Measurements from ENCODE around the gene G6PC1.
"Not testable (repeated sequence)": the region's sequence is repeated elsewhere in the genome, so short reads cannot be mapped to it uniquely, and the experiment has no call there.

Gene G6PC1

DNA sequence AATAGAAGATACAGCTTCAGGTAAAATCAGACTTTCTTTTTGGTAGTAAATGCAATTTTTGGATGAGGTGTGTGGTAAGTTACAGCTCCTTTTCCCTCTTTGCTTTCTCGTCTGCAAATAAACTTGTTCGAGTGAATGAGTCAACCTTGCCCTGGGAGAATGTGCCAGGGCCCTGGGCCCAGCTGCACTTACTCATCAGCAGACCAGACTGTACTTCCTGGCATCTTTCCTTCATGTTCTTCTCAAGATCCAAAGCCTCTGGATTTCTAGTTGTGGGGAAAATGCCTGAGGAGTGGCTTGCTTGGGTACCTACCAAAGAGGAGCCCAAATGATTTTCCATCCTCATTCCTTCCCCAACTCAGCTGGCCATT lies 5.4 kb upstream of the G6PC1 start:
- no peaks in the 10 kb centered on the region for H3K36me3 Mint-ChIP-seq (ENCODE audit: low read depth)
- no peak overlapping the region for H3K27ac Mint-ChIP-seq
- H3K4me1 Mint-ChIP-seq = peaks cover 26% of the 10 kb centered on the region
- no peak overlapping the region for H3K4me3 Mint-ChIP-seq
- H3K9me3 Mint-ChIP-seq = no peaks in the 10 kb centered on the region
- no peak for DNase-seq
- H3K27me3 Mint-ChIP-seq (ENCODE audit: low read depth, poor library complexity) = peaks cover 14% of the 10 kb centered on the region
- TF ChIP-seq, protein P1, sequence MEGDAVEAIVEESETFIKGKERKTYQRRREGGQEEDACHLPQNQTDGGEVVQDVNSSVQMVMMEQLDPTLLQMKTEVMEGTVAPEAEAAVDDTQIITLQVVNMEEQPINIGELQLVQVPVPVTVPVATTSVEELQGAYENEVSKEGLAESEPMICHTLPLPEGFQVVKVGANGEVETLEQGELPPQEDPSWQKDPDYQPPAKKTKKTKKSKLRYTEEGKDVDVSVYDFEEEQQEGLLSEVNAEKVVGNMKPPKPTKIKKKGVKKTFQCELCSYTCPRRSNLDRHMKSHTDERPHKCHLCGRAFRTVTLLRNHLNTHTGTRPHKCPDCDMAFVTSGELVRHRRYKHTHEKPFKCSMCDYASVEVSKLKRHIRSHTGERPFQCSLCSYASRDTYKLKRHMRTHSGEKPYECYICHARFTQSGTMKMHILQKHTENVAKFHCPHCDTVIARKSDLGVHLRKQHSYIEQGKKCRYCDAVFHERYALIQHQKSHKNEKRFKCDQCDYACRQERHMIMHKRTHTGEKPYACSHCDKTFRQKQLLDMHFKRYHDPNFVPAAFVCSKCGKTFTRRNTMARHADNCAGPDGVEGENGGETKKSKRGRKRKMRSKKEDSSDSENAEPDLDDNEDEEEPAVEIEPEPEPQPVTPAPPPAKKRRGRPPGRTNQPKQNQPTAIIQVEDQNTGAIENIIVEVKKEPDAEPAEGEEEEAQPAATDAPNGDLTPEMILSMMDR (IDR thresholded peaks at IDR 0.05) = no peak

DNA sequence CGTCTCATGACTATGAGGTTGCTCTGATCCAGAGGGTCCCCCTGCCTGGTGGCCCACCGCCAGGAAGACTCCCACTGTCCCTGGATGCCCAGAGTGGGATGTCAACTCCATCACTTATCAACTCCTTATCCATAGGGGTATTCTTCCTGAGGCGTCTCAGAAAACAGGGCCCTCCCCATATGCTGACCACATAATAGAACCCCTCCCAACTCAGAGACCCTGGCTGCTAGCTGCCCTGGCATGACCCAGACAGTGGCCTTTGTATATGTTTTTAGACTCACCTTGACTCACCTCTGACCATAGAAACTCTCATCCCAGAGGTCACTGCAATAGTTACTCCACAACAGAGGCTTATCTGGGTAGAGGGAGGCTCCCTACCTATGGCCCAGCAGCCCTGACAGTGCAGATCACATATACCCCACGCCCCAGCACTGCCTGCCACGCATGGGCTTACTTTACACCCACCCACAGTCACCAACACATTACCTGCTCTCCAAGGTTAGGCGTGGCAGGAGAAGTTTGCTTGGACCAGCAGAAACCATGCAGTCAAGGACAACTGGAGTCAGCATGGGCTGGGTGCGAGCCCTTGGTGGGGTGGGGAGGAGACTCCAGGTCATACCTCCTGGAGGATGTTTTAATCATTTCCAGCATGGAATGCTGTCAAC lies 2.3 kb upstream of the G6PC1 start:
- Mint-ChIP-seq H3K27ac (no peak overlapping the region), H3K36me3 (ENCODE audit: low read depth) (no peaks in the 10 kb centered on the region), H3K9me3 (no peaks in the 10 kb centered on the region), H3K4me1 (peaks cover 6% of the 10 kb centered on the region), H3K27me3 (ENCODE audit: low read depth, poor library complexity) (peaks cover 28% of the 10 kb centered on the region), H3K4me3 (no peak overlapping the region)
- TF ChIP-seq, protein P1 (IDR thresholded peaks at IDR 0.05) = no peak
- DNase-seq = no peak

DNA sequence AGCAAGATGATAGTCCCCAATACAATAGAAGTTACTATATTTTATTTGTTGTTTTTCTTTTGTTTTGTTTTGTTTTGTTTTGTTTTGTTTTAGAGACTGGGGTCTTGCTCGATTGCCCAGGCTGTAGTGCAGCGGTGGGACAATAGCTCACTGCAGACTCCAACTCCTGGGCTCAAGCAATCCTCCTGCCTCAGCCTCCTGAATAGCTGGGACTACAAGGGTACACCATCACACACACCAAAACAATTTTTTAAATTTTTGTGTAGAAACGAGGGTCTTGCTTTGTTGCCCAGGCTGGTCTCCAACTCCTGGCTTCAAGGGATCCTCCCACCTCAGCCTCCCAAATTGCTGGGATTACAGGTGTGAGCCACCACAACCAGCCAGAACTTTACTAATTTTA lies 618 bp upstream of the G6PC1 start:
- H3K4me3 Mint-ChIP-seq; H3K4me1 Mint-ChIP-seq; H3K36me3 Mint-ChIP-seq (ENCODE audit: low read depth); H3K27ac Mint-ChIP-seq; DNase-seq; H3K9me3 Mint-ChIP-seq: not testable (repeated sequence)
- H3K27me3 Mint-ChIP-seq (ENCODE audit: low read depth, poor library complexity) = peaks cover 41% of the 10 kb centered on the region

GRCh38 chr17:42901535-42902229 lies 1.1 kb downstream of the G6PC1 start:
- no peak overlapping the region for H3K27ac Mint-ChIP-seq
- H3K36me3 Mint-ChIP-seq (ENCODE audit: low read depth) = no peaks in the 10 kb centered on the region
- TF ChIP-seq, protein P1 (IDR thresholded peaks at IDR 0.05) = no peak
- no peaks in the 10 kb centered on the region for H3K9me3 Mint-ChIP-seq
- no peak overlapping the region for H3K4me3 Mint-ChIP-seq
- no peaks in the 10 kb centered on the region for H3K4me1 Mint-ChIP-seq
- peaks cover 48% of the 10 kb centered on the region for H3K27me3 Mint-ChIP-seq (ENCODE audit: low read depth, poor library complexity)
- no peak for DNase-seq

DNA sequence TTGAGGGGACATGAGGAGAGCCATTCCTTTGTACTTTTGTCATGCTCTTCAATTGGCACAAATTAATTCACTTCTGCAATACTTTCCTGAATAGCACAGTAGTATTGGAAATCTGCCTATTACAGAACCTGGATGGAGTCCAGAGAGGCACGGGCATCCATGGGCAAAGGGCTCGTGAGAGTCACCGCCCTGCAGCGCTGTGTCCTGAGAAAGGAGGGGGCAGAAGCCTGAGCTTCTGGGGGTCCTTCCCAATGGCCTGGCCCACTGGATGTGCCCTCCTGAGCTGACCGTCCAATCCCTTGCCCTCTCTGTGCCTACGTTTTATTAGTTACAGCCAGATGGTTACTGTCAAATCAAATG lies 3.5 kb downstream of the G6PC1 start:
- Mint-ChIP-seq H3K9me3 (no peaks in the 10 kb centered on the region), H3K27me3 (ENCODE audit: low read depth, poor library complexity) (peaks cover 57% of the 10 kb centered on the region), H3K27ac (no peak overlapping the region), H3K36me3 (ENCODE audit: low read depth) (no peaks in the 10 kb centered on the region), H3K4me3 (no peak overlapping the region), H3K4me1 (no peaks in the 10 kb centered on the region)
- no peak for DNase-seq
- TF ChIP-seq, protein P1 (IDR thresholded peaks at IDR 0.05) = no peak

DNA sequence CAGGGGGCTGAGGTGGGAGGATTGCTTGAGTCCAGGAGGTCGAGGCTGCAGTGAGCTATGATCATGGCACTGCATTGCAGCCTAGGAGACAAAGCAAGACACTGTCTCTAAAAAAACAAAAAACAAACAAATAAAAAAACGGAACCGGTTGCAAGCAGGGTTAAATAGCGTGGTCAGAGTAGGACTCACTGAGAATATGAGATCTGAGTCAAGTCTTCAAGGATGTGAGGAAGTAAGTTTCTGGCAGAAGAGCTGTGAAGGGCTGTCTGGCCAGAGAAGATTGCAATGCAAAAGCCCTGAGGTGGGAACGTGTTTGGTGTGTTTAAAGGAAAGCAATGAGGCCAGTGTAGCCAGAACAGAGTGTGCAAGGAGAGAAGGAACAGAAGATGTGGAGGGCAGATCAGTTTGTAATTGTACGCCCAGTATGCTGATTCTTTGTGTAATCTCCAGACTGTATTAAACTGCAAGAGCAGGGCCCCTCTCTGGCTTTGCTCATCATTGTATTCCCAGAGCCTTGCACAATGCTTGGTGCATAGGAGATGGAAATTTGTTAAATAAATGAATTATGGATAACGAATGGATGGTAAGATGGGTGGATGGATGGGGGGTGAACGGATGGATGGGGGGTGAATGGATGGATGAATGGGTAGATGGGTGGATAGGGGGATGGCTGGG lies 6.3 kb downstream of the G6PC1 start:
- no peak overlapping the region for H3K4me3 Mint-ChIP-seq
- H3K4me1 Mint-ChIP-seq = no peaks in the 10 kb centered on the region
- no peak for DNase-seq
- TF ChIP-seq, protein P1 (IDR thresholded peaks at IDR 0.05) = no peak
- no peaks in the 10 kb centered on the region for H3K9me3 Mint-ChIP-seq
- H3K27ac Mint-ChIP-seq = no peak overlapping the region
- no peaks in the 10 kb centered on the region for H3K36me3 Mint-ChIP-seq (ENCODE audit: low read depth)
- peaks cover 70% of the 10 kb centered on the region for H3K27me3 Mint-ChIP-seq (ENCODE audit: low read depth, poor library complexity)
